Measurements from ENCODE around the gene RSF1.

Gene RSF1

DNA sequence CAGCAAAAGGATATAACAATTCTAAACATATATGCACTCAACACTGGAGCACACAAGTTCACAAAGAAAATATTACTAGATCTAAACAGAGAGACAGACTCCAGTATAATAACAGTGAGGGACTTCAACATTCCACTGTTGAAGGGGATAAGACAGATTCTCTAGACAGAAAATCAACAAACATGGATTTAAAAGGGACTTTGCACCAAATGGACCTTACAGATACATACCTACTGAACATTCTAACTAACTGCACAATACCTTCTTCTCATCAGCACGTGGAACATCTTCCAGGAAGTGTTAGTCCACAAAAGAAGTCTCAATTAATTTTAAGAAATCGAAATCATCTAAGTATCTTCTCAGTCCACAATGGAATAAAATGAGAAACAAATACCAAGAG is 26.6 kb downstream of the RSF1 start:
- Histone ChIP-seq H3K9me3 (ENCODE audit: low read length) (peaks cover 26% of the 10 kb centered on the region), H2AFZ (ENCODE audit: low read depth, low read length) (no peak overlapping the region), H3K27me3 (ENCODE audit: insufficient read depth, low read length) (no peaks in the 10 kb centered on the region), H3K4me1 (ENCODE audit: insufficient read depth, low read length) (no peaks in the 10 kb centered on the region), H3K4me3 (ENCODE audit: low read length) (no peak overlapping the region), H3K36me3 (ENCODE audit: insufficient read depth, low read length) (peaks cover 10% of the 10 kb centered on the region)

DNA sequence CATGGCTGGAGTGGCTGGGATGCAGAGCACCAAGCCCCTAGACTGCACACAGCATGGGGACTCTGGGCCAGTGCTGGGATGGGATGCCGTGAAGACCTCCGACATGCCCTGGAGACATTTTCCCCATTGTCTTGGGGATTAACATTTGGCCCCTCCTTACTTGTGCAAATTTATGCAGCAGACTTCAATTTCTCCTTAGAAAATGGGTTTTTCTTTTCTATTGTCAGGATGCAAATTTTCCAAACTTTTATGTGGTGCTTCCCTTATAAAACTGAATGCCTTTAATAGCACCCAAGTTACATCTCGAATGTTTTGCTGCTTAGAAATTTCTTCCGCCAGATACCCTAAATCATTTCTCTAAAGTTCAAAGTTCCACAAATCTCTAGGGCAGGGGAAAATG is 29.2 kb downstream of the RSF1 start:
- Histone ChIP-seq H3K9me3 (ENCODE audit: low read length) (peaks cover 24% of the 10 kb centered on the region), H3K4me3 (ENCODE audit: low read length) (no peak overlapping the region), H2AFZ (ENCODE audit: low read depth, low read length) (no peak overlapping the region), H3K36me3 (ENCODE audit: insufficient read depth, low read length) (peaks cover 8% of the 10 kb centered on the region), H3K4me1 (ENCODE audit: insufficient read depth, low read length) (no peaks in the 10 kb centered on the region), H3K27me3 (ENCODE audit: insufficient read depth, low read length) (no peaks in the 10 kb centered on the region)

DNA sequence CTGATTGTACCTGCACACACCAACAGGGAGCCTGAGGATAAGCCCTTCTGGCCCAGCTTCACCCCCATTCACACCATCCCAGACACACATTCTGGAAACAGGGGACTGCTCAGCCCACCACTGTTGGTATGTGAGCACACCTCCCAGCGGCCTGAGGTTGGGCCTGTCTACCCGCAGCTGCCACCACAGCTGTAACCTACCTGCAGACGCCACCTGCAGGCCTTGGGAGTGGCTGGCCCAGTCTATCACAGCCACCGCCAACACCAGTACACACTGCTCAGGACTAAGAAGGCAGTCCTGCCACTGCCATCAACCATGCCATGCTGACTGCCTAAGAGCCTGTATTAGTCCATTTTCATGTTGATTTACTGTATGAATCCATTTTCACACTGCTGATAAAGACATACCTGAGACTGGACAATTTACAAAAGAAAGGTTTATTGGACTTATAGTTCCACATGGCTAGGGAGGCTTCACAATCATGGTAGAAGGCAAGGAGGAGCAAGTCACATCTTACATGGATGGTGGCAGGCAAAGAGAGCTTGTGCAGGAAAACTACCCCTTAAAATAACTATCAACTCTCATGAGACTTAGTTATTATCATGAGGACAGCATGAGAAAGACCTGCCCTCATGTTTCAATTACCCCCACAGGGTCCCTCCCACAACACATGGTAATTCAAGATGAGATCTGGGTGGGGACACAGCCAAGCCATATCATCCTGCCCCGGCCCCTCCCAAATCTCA is 30.6 kb downstream of the RSF1 start:
- H3K4me3 ChIP-seq (ENCODE audit: low read length), result no peak overlapping the region
- no peaks in the 10 kb centered on the region for H3K4me1 ChIP-seq (ENCODE audit: insufficient read depth, low read length)
- no peaks in the 10 kb centered on the region for H3K27me3 ChIP-seq (ENCODE audit: insufficient read depth, low read length)
- no peak overlapping the region for H2AFZ ChIP-seq (ENCODE audit: low read depth, low read length)
- H3K36me3 ChIP-seq (ENCODE audit: insufficient read depth, low read length), result peaks cover 8% of the 10 kb centered on the region
- peaks cover 24% of the 10 kb centered on the region for H3K9me3 ChIP-seq (ENCODE audit: low read length)

DNA sequence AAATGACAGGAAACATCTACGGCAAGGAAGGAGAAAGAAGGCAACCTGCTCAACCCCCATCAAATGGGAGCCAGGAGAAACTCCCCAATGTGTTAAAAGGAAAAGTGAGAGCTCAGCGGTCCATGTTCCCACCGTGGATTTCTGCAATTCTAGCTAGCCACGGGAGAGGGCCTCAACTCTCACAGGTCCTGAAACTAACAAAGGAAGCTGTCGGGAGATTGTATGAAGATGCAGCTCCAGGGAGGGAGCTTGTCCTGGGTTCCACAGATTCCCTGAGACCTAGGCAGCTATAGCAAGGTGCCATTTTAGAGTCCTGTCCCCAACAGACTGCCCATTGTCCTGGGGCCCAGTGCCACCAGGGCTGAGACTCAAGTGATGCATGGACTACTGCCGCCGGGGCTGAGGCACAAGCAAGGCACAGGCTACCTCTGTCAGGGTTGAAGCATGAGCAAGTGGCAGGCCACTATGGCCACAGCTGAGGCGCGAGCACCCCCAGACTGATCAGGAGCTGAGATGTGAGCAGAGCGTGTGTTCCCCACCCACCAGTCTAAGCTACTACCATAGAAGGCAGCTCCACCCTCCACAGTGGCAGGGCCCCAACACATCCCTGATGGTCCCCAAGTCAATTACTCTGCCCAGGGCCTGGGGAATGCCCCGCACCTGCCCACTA is 31.3 kb downstream of the RSF1 start:
- Histone ChIP-seq H3K9me3 (ENCODE audit: low read length) (peaks cover 24% of the 10 kb centered on the region), H3K4me3 (ENCODE audit: low read length) (no peak overlapping the region), H3K36me3 (ENCODE audit: insufficient read depth, low read length) (peaks cover 8% of the 10 kb centered on the region), H3K27me3 (ENCODE audit: insufficient read depth, low read length) (no peaks in the 10 kb centered on the region), H3K4me1 (ENCODE audit: insufficient read depth, low read length) (no peaks in the 10 kb centered on the region), H2AFZ (ENCODE audit: low read depth, low read length) (no peak overlapping the region)

DNA sequence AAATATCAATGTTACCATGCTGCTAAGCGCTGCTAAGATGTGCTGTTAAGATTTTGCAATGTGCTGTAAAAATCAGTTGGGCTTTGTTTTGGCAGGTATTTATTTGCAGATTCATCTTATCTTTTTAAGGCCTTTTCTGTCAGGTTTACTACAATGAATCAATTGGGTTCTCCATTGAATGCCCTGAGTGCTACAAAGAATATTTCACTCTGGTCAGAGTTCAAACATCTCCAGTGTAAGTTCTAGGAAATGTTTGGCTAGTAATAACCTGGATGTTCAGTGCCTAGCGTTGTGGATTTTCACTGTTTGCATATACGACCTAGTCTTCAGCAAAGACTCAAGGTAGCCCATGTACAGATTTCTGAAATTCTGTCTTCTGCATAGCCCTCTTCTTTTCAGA is 36.0 kb downstream of the RSF1 start:
- Histone ChIP-seq H3K4me1 (ENCODE audit: insufficient read depth, low read length) (no peaks in the 10 kb centered on the region), H3K27me3 (ENCODE audit: insufficient read depth, low read length) (no peaks in the 10 kb centered on the region), H3K9me3 (ENCODE audit: low read length) (no peaks in the 10 kb centered on the region), H2AFZ (ENCODE audit: low read depth, low read length) (no peak overlapping the region), H3K36me3 (ENCODE audit: insufficient read depth, low read length) (peaks cover 5% of the 10 kb centered on the region), H3K4me3 (ENCODE audit: low read length) (no peak overlapping the region)

DNA sequence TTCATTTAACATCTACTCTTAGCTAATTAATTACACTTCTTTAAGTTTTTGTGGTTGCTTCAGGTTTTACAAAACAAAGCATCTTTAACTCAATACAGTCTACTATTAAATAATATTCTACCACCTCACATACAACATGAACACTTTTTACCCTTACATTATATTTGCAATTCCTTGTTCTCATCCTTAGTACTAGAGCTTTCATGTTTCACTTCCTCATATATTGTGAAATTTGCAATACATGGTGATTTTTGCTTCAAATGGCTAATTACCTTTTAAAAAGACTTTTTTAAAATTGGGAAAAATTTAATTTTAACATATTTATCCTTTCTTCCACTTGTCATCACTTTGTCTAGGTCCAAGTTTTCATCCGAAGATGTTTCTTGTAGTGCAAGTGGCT is 37.5 kb downstream of the RSF1 start:
- Histone ChIP-seq H3K4me3 (ENCODE audit: low read length) (no peak overlapping the region), H2AFZ (ENCODE audit: low read depth, low read length) (no peak overlapping the region), H3K36me3 (ENCODE audit: insufficient read depth, low read length) (peaks cover 5% of the 10 kb centered on the region), H3K9me3 (ENCODE audit: low read length) (no peaks in the 10 kb centered on the region), H3K4me1 (ENCODE audit: insufficient read depth, low read length) (no peaks in the 10 kb centered on the region), H3K27me3 (ENCODE audit: insufficient read depth, low read length) (no peaks in the 10 kb centered on the region)

DNA sequence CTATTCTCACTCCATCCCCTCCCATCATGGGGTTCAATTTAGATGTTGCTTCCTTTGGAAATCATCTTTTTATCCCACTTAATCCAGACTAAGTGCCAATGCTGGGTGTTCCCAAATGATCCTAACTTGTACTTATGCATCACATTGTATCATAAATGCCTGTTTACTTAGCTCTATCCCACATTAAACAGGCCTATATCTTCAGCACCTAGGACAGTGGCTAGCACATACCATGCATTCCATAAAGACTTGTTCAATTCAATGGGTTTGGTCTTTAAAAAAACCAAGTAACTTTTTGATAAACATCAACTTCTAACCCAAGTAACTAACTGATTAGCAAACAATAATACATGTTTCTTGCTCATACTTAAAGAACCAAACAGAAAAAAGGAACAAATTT is 40.6 kb downstream of the RSF1 start:
- peaks cover 8% of the 10 kb centered on the region for H3K36me3 ChIP-seq (ENCODE audit: insufficient read depth, low read length)
- no peaks in the 10 kb centered on the region for H3K9me3 ChIP-seq (ENCODE audit: low read length)
- no peak overlapping the region for H2AFZ ChIP-seq (ENCODE audit: low read depth, low read length)

DNA sequence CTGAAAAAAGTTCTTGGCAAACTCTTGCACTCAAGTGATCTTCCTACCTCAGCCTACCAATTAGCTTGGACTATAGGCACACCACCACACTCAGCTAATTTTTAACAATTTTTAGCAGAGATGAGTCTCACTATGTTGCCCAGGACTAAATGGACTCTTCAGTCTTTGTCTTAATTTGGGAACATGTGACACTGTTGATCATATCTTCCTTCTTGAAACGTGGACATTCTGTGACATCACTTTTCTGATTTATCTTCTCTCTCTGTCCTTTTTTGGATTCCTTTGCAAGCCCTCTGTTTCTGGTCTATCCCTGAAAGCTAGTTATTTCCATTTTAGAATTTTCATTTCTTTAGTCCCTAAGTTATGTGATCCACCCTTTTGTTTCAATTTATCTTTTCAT is 42.0 kb downstream of the RSF1 start:
- no peaks in the 10 kb centered on the region for H3K27me3 ChIP-seq (ENCODE audit: insufficient read depth, low read length)
- no peaks in the 10 kb centered on the region for H3K9me3 ChIP-seq (ENCODE audit: low read length)
- H3K4me3 ChIP-seq (ENCODE audit: low read length), result no peak overlapping the region
- H3K36me3 ChIP-seq (ENCODE audit: insufficient read depth, low read length), result peaks cover 8% of the 10 kb centered on the region
- no peaks in the 10 kb centered on the region for H3K4me1 ChIP-seq (ENCODE audit: insufficient read depth, low read length)
- H2AFZ ChIP-seq (ENCODE audit: low read depth, low read length), result no peak overlapping the region

More for the DNA sequence above, 40.6 kb downstream of the RSF1 start:
- Histone ChIP-seq H3K4me1 (ENCODE audit: insufficient read depth, low read length) (no peaks in the 10 kb centered on the region), H3K4me3 (ENCODE audit: low read length) (no peak overlapping the region), H3K27me3 (ENCODE audit: insufficient read depth, low read length) (no peaks in the 10 kb centered on the region)

DNA sequence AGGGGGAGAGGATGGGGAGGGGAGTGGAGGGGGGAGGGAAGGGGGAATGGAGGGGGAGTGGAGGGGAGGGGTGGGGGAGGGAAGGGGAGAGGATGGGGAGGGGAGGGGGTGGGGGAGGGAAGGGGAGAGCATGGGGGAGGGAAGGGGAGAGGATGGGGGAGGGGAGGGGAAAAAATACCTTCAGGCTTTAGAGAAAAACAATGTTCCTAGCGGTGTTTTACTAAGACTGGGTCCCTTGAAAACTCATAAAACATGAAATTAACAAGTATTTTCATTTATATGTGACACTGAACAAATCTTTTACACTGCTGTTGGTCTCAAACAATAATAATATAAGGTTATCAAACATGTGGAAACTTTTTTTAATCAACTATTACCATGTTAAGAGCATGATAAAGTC is 42.4 kb downstream of the RSF1 start:
- H3K4me3 ChIP-seq (ENCODE audit: low read length), result no peak overlapping the region
- H3K4me1 ChIP-seq (ENCODE audit: insufficient read depth, low read length), result no peaks in the 10 kb centered on the region
- H3K27me3 ChIP-seq (ENCODE audit: insufficient read depth, low read length), result no peaks in the 10 kb centered on the region
- peaks cover 8% of the 10 kb centered on the region for H3K36me3 ChIP-seq (ENCODE audit: insufficient read depth, low read length)
- no peak overlapping the region for H2AFZ ChIP-seq (ENCODE audit: low read depth, low read length)
- no peaks in the 10 kb centered on the region for H3K9me3 ChIP-seq (ENCODE audit: low read length)

DNA sequence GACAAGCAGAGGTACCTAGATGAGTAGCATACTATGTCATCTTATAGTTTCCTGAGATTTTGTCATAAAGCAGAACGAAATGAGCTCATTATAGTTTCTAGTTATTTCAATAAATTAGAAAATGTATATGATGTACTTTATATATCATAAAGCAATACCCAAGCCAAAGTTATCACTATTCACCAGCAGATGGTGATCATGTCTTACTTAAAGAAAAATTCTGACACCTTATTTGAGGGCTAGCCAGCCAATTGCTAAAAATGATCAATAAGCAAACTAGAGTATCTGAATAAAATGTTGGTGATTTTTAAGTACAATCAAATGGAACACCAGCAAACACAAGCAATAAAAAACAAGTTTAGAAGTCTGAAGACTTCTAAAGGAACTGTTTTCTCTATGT is 44.1 kb downstream of the RSF1 start:
- Histone ChIP-seq H3K4me3 (ENCODE audit: low read length) (no peak overlapping the region), H2AFZ (ENCODE audit: low read depth, low read length) (no peak overlapping the region), H3K27me3 (ENCODE audit: insufficient read depth, low read length) (no peaks in the 10 kb centered on the region), H3K9me3 (ENCODE audit: low read length) (no peaks in the 10 kb centered on the region), H3K36me3 (ENCODE audit: insufficient read depth, low read length) (peaks cover 3% of the 10 kb centered on the region), H3K4me1 (ENCODE audit: insufficient read depth, low read length) (no peaks in the 10 kb centered on the region)

DNA sequence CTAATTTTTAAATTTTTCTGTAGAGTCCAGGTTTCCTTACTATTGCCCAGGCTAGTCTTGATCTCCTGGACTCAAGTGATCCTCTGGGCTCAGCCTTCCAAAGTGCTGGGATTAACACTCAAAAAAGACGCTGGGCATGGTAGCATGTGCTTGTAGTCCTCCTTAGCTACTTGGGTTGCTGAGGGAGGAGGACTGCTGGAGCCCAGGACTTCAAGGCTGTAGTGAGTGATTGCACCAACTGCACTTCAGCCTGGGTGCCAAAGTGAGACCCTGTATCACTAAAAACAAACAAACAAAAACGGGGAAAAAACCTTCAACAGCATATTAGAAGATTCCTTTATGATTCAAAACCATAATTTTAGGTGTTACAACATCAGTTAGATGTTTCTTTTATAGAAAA is 44.6 kb downstream of the RSF1 start:
- H3K4me3 ChIP-seq (ENCODE audit: low read length), result no peak overlapping the region
- no peaks in the 10 kb centered on the region for H3K9me3 ChIP-seq (ENCODE audit: low read length)
- H3K36me3 ChIP-seq (ENCODE audit: insufficient read depth, low read length), result peaks cover 3% of the 10 kb centered on the region
- no peaks in the 10 kb centered on the region for H3K27me3 ChIP-seq (ENCODE audit: insufficient read depth, low read length)
- no peaks in the 10 kb centered on the region for H3K4me1 ChIP-seq (ENCODE audit: insufficient read depth, low read length)
- H2AFZ ChIP-seq (ENCODE audit: low read depth, low read length), result no peak overlapping the region

DNA sequence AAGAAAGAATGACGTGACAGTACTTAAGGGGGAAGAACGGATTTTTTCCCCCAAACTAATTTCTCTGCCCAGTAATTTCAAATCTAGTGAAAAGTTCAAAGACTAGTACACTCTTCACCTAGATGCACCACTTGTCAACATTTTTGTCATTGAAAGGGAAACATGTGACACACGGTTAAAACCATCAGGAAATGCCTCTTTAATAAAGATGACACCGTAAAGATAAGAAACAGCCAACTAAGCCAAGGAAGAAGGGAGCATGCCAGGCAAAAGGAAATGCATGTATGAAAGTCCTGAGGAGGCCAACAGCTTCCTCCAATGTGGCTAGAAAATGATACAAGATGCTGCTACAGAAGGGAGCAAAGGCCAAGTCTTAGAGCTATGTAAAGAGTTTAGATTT is 49.4 kb downstream of the RSF1 start:
- peaks cover 3% of the 10 kb centered on the region for H3K36me3 ChIP-seq (ENCODE audit: insufficient read depth, low read length)

DNA sequence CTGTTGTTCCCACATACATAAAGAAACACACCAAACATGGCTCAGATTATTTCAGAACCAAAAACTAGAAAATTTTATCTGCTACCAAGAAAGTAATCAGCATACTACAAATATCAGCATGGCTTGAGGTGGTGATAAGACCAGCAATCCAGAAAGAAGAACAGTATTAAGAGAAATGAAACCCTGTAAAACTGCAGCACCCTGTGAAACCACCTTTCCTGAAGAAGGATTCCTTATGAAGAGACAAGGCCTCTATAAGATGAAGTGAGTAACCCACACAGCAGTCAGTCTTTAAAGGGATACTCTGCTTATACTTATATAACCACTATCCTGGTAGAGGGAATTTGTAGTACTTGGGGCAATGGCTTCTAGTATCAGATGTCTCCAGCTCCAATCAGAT is 49.9 kb downstream of the RSF1 start:
- H3K36me3 ChIP-seq (ENCODE audit: insufficient read depth, low read length), result no peaks in the 10 kb centered on the region
- no peaks in the 10 kb centered on the region for H3K9me3 ChIP-seq (ENCODE audit: low read length)
- no peak overlapping the region for H2AFZ ChIP-seq (ENCODE audit: low read depth, low read length)
- H3K4me3 ChIP-seq (ENCODE audit: low read length), result no peak overlapping the region
- no peaks in the 10 kb centered on the region for H3K27me3 ChIP-seq (ENCODE audit: insufficient read depth, low read length)
- H3K4me1 ChIP-seq (ENCODE audit: insufficient read depth, low read length), result no peaks in the 10 kb centered on the region

More for the DNA sequence above, 49.4 kb downstream of the RSF1 start:
- Histone ChIP-seq H2AFZ (ENCODE audit: low read depth, low read length) (no peak overlapping the region), H3K9me3 (ENCODE audit: low read length) (no peaks in the 10 kb centered on the region), H3K4me3 (ENCODE audit: low read length) (no peak overlapping the region), H3K27me3 (ENCODE audit: insufficient read depth, low read length) (no peaks in the 10 kb centered on the region), H3K4me1 (ENCODE audit: insufficient read depth, low read length) (no peaks in the 10 kb centered on the region)

DNA sequence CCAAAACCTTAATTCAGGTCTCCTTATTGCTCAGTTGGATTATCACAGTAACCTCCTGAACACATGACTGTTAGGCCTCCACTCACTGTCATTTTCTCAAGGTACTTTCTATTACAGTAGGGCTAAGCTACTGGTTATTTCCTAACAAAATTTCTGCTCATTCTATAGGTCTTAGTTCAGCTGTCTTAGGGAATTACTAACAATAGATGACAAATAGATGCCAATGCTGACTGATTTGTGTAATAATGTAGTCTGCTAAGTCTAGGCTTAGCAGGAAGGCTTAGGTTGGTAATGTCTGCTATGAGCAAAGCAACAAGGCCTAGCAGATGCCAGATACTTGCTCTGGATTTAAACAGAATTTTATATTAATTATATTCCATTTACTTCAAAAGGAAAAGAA is 58.1 kb downstream of the RSF1 start:
- no peaks in the 10 kb centered on the region for H3K27me3 ChIP-seq (ENCODE audit: insufficient read depth, low read length)
- no peak overlapping the region for H2AFZ ChIP-seq (ENCODE audit: low read depth, low read length)
- H3K9me3 ChIP-seq (ENCODE audit: low read length), result no peaks in the 10 kb centered on the region
- no peak overlapping the region for H3K4me3 ChIP-seq (ENCODE audit: low read length)
- no peaks in the 10 kb centered on the region for H3K4me1 ChIP-seq (ENCODE audit: insufficient read depth, low read length)
- peaks cover 37% of the 10 kb centered on the region for H3K36me3 ChIP-seq (ENCODE audit: insufficient read depth, low read length)
